GM12872 (cell line): ENCODE measurements around the gene LPIN2.

Experiments used
- CTCF ChIP-seq: IDR thresholded peaks from 3 replicates; pipeline ENCODE4 v1.5.1; 2011; ENCODE audit warnings: low read depth, mild to moderate bottlenecking, low read length, moderate library complexity; ENCODE audit not compliant: insufficient read depth

The LPIN2 gene

DNA sequence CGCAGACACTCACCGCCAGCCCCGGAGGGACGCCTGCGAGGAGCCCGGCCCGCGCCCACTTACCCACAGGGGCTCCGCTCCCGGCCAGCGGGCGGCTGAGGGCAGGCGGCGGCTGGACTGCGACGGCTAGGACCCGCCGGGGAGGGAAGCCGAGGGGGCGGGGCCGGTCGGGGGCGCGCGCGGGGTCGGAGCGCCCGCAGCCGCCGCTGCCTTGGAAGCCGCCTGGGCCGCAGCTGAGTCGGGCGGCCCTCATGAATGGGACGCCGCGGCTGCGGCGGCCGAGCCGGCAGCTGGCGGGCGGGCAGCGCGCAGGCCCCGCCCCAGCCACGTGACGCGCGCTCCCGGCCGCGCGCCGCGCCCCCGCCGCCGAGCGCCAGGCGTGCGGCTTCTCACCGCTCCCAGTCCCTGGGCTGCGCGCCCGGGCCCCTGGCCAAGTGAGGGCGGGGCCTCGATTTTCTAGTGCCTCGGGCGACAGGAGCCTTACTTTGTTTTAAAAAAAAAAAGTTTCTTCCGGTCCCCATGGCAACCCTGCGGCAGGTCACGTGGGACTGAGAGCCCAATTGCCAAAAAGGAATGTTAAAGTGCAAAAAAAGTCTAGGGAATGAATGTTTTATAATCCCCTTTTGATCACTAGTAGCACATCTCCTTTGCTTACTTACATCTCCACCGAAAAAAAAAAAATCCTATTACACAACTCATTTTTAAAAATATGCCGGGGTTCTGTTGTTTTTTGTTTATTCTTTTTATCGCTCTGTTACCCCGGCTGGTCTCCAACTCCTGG lies at the start of gene LPIN2:
Gene LPIN2, minus strand, starts transcription at position 121 of the 781 bp plus-strand sequence. CDS start 52,304 bp downstream, outside the sequence.
- no peak for TF ChIP-seq CTCF

DNA sequence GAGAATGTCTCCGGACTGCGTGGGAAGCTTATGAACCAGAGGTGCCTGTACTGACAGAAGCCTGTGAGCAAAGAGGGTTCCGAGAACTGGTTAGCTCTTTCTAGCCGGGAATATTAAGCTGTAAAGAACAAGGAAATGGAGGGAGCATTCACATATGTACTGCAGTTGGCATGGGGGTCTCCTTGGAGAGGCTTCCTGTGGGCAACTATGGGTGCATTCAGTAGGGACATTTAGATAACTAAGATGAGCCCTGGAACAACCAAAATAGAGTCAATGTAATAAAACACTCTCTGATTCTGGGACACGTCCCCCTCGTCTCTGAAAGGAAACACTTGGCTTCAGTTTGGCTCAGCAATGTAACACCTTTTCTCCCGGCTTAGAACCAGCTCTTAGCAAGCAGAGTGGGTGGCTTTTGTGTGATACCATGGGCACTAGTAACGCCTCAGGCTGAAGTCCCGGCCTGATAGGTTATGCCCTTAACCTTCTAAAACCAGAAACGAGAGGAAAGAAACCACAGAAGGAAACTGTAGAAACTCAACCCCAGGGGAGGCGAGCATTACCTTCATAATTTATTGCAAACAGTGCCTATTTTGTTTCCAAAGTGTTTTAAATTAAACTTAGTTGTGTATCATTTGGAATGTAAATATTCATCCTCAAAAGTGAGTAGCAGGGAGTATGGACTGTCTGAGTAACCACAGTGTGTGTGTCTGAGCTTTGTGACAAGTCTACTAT lies 48.8 kb upstream of the LPIN2 start:
- no peak for TF ChIP-seq CTCF

GRCh38 chr18:3060667-3061580 lies 48.0 kb upstream of the LPIN2 start:
- no peak for TF ChIP-seq CTCF

DNA sequence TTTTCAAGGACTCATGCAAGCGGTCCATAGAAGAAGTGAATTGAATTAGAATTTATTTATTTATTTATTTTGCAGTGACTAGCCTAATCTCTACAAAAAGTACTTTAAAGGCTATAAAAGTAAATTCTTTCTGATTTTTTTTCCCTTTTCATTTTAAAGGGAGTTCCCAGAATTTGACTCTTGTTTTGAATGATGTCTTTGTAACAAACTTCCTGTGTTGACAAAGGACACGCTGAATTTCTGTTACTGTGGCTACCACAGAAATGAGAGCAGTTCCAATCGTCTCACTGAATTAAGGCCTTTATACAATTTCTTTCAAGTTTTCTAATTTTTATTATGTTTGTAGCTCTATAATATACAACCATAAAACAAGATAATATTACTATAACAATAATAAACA lies 46.3 kb upstream of the LPIN2 start:
- no peak for TF ChIP-seq CTCF

GRCh38 chr18:3058328-3059191 lies 45.6 kb upstream of the LPIN2 start:
- TF ChIP-seq CTCF, result no peak

DNA sequence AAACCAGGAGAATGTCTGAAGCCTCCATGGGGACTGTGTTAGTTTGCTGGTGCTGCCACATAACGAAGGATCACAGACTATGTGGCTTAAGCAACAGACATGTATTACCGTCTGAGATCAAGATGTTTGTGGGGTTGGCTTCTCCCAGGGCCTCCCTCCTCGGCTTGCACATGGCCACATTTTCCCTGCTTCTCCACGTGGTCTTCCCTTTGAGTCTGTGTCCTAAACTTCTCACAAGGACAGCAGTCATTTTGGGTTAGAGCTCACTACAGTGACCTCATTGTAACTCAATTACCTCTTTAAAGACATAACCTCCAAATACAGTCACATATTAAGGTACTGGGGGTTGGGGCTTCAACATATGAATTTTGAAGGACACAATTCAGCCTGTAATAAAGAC lies 44.6 kb upstream of the LPIN2 start:
- no peak for TF ChIP-seq CTCF
